SHP77 (cell line): ENCODE results near the gene PATE4.

ENCODE experiments used
- DNase-seq, 2 experiments: peaks; one replicate each; lab custom pipeline; 2025; lab: John Stamatoyannopoulos, UW

PATE4 gene

DNA sequence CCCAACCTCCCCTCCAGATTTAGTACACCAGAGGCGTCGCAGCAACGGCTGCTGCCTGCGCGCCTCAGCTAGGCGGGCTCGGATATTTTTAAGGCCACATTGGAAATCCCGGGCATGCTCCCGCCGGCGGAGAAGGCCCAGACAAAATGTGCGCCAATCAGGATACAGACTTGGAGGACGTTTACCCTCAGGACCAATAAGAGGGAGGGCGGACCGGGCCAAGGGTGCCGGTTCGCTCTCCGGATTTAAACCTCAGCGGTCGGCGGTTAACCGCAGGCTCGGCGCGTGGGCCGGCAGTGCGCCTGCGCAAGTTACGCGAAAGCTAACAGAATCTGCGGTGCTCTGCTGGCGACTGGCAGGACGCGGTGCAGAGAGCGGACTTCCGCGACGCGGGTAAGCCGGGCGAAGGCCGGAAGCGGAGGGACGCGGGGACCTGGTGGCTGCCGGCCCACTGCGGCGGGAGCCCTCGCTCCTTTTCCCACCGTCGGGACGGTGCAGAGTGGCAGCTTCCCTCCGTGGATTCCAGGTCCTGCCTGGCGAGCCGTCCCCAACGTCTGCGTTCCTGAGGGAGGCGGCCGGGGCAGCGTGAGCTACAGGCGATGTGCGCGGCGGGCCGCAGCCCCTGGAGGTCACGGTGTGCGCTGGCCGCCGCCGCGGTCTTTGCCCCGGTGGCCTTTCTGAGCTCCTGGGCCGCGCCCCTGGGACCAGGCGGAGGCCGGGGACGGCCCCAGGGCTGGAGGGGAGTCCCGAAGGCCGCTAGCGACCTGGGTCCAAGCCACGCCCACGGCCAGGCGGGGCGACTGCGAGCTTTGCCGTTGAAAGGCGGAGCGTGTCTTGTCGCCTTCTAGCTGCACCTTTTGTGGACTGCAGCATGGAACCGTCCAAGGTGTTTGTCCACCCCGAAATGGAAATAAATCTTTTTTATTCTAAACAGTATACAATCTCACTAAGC lies 54.5 kb downstream of the PATE4 start, which contains the start of gene HYLS1:
Gene HYLS1, plus strand, starts transcription at position 296 of the 952 bp plus-strand sequence. CDS start 11,701 bp downstream, outside the sequence.
- peak; percentile 75 to 88 for DNase-seq
